K562 (cell line): ENCODE data around the gene DST. TPM values are rescaled to one million over a fixed set of nuclear protein-coding genes. Genes with fewer than 3 reads are reported as not detected.

Source experiments
- FOSL1 ChIP-seq: fragments of 200-800 bp; sonication (Bioruptor generic); conservative IDR thresholded peaks from 2 replicates; pipeline ENCODE4 v1.6.1; 2016; ENCODE audit warnings: missing genetic modification characterization, missing compliant biosample characterization
- FUS ChIP-seq: fragments of 200-400 bp; formaldehyde crosslinking; optimal IDR thresholded peaks from 2 replicates; pipeline ENCODE3; 2017; ENCODE audit warnings: low read depth, low read length
- HMBOX1 ChIP-seq: sonication (generic); IDR thresholded peaks from 2 replicates; pipeline ENCODE4 v1.6.1; 2016
- KLF13 ChIP-seq: fragments of 450-650 bp; IDR thresholded peaks from 2 replicates; pipeline ENCODE4 v1.6.1; 2016; ENCODE audit warnings: missing genetic modification characterization, low read depth, mild to moderate bottlenecking, missing compliant biosample characterization, moderate library complexity, borderline replicate concordance
- MTF1 ChIP-seq: fragments of 250-450 bp; sonication (Bioruptor Pico); IDR thresholded peaks from 2 replicates; pipeline ENCODE4 v1.9.0; 2021; ENCODE audit warnings: moderate library complexity, mild to moderate bottlenecking, inconsistent platforms, borderline replicate concordance
- PHF21A ChIP-seq: fragments of 450-650 bp; IDR thresholded peaks from 2 replicates; pipeline ENCODE4 v1.6.1; 2017; ENCODE audit warnings: low read depth, borderline replicate concordance
- RERE ChIP-seq: sonication (generic); formaldehyde crosslinking; IDR thresholded peaks from 2 replicates; pipeline ENCODE4 v1.8.0; 2023; ENCODE audit warnings: missing genetic modification reagents, mild to moderate bottlenecking, borderline replicate concordance
- TCF3 ChIP-seq: sonication (generic); formaldehyde crosslinking; IDR thresholded peaks from 2 replicates; pipeline ENCODE4 v1.4.0; 2020; ENCODE audit warnings: mild to moderate bottlenecking, missing genetic modification reagents
- TFAM ChIP-seq: fragments of 250-450 bp; sonication (Bioruptor Pico); conservative IDR thresholded peaks from 2 replicates; pipeline ENCODE4 v1.5.0; 2021; ENCODE audit warnings: mild to moderate bottlenecking, moderate library complexity
- TFE3 ChIP-seq: fragments of 450-650 bp; formaldehyde crosslinking; IDR thresholded peaks from 2 replicates; pipeline ENCODE4 v1.4.0; 2020; ENCODE audit warnings: mild to moderate bottlenecking, mixed read lengths
- THAP7 ChIP-seq: fragments of 250-450 bp; sonication (Bioruptor Pico); IDR thresholded peaks from 2 replicates; pipeline ENCODE4 v1.5.0; 2021
- TRIM24 ChIP-seq, 2 experiments: fragments of 450-650 bp; IDR thresholded peaks; 2 replicates each; pipeline ENCODE4 v1.6.1; 2016
- ZNF280A ChIP-seq: fragments of 450-650 bp; IDR thresholded peaks from 2 replicates; pipeline ENCODE4 v1.6.1; 2018; ENCODE audit warnings: mild to moderate bottlenecking, low read depth; ENCODE audit not compliant: partially characterized antibody
- polyA plus RNA-seq, 8 experiments: library from polyadenylated mRNA; depleted of rRNA in 4 of 8; stranded (reverse) in 5 of 8; unstranded in 3 of 8; fragments of >200 nt; fragmentation: Nextera tagmentation in 2 of 8; fragmentation: Illumina TruSeq in 1 of 8; extraction: Ambion mirVana in 2 of 8; extraction: Trizol in 1 of 8; gene quantifications; 2 replicates each; pipeline versions ENCODE4 v1.2.1 to v1.2.3, GENCODE V29; 2011 to 2014; ENCODE audit warnings: inconsistent platforms in 1 of 8, missing spikeins in 1 of 8
- total RNA-seq, 7 experiments: library from RNA; depleted of rRNA in 6 of 7; stranded (reverse); fragments of >200 nt in 6 of 7; fragmentation: Illumina TruSeq in 2 of 7; extraction: Trizol in 2 of 7; gene quantifications; 2 replicates each; pipeline versions ENCODE4 v1.2.1 to v1.2.3, GENCODE V29; 2011 to 2021; ENCODE audit warnings: low replicate concordance in 1 of 7

The DST gene
- total and polyA plus RNA-seq, 9 of the 15 experiments (the other 6 are each of a cell fraction or from before 2014, with no cell fraction given): 5.2 to 21.9 (median 13.3) TPM

- no peak for TF ChIP-seq RERE (CRISPR knock-in tag)
- no peak for TF ChIP-seq PHF21A
- 0 out of 2 replicates have a peak, but pooled peaks have one; percentile 11 for TF ChIP-seq TCF3
- TF ChIP-seq FUS: no peak
- TF ChIP-seq THAP7 (CRISPR knock-in tag): no peak
- TF ChIP-seq TRIM24 (IDR thresholded peaks at IDR 0.05): no peak
- TF ChIP-seq TFE3 (CRISPR knock-in tag): no peak
- TF ChIP-seq KLF13 (tag): no peak
- no peak for TF ChIP-seq ZNF280A
- peak; percentile 26; the same call in 1 of the 2 replicates for TF ChIP-seq FOSL1 (tag)
- TF ChIP-seq TFAM: no peak
- TF ChIP-seq HMBOX1: peak; percentile 76; the same call in 1 of the 2 replicates
- TF ChIP-seq MTF1 (CRISPR knock-in tag): no peak
Measured at GRCh38 chr6:56440551-56440981, 202.1 kb downstream of the DST start (continued).
